NCI-H2227 treated with DMSO at 0.1 percent for 48 hours (cell line): ENCODE measurements around the gene BATF2.
A peak's percentile ranks its signal among the peaks of the same experiment; 100 is the strongest.
"Not testable (repeated sequence)": the region's sequence is repeated elsewhere in the genome, so short reads cannot be mapped to it uniquely, and the experiment has no call there.

ENCODE experiments used
- DNase-seq: peaks from one replicate; lab custom pipeline; 2025; lab: John Stamatoyannopoulos, UW

The BATF2 gene, protein sequence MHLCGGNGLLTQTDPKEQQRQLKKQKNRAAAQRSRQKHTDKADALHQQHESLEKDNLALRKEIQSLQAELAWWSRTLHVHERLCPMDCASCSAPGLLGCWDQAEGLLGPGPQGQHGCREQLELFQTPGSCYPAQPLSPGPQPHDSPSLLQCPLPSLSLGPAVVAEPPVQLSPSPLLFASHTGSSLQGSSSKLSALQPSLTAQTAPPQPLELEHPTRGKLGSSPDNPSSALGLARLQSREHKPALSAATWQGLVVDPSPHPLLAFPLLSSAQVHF

DNA sequence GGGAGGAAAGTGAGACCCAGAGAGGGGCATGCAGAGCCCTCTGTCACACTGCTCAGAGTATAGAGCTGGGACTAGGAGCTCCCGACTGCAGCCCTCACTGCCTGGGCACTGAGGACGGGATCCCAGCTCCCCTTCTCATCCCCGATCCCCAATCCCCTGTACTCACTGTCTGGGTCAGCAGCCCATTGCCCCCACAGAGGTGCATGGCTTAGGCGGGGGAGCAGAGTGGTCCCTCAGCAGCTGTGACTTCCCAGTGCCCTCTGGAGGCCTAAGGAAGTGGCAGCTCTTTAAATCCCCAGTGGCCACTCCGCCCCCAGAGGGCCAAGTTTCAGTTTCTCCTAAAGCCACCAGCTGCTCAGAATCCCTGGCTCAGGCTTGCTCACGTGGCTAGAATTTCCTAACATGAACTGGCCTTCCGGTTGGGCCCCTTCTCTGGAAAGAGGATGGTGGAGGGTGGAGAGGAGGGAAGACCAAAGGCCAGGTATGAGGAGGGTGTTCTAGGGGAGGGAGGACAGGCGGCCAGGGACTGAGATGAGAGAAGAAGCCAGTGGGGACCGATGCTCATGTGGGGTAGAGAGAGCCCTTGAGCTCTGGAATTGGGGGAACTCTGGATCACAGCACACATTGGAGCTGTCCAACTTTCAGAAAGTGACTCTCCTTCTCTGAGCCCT is at the start of gene BATF2:
TSS of gene BATF2 (minus strand) at position 262 of the 671 bp plus-strand sequence. CDS start at position 205, 57 bp downstream.
- DNase-seq: peak; percentile 16

DNA sequence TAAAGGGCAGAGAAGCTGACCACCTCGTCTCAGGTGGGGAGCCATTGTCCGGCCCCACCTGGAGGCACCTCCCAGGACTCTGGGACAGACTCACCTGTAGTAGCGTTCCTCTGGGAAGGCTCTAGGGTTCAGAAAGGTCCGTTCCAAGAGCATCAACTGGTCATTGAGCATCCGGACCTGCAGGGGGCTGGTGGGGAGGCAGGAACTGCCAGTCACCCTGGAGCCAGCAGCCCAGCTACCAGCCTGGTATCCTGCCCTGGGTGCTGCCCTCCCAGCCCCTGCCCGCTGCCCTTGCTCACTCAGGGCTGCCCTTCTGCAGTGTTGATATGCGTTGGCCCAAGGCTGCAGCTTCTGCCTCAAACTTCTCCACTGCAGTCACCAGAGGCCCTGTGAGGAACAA is 49.0 kb upstream of the BATF2 start:
- no peak for DNase-seq

DNA sequence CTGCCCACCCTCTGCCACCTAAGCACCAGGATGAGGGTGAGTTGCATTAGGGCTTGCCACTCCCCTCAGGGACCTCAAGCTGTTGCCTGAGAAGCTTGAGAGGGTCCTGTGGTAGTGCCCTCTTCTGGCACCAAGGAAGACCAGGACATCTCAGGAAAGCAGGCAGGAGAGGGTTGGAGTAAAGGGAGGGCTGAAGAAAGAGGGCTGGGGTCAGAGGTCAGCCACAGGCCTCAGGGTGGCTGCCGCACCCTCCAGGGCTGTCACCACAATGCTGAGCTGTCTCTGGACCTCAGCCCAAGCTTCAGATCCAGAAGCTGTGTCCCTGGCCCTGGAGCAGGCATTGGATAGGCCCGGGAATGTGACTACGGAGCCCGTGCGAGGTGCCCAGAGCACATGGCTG is 48.3 kb upstream of the BATF2 start:
- DNase-seq: no peak

DNA sequence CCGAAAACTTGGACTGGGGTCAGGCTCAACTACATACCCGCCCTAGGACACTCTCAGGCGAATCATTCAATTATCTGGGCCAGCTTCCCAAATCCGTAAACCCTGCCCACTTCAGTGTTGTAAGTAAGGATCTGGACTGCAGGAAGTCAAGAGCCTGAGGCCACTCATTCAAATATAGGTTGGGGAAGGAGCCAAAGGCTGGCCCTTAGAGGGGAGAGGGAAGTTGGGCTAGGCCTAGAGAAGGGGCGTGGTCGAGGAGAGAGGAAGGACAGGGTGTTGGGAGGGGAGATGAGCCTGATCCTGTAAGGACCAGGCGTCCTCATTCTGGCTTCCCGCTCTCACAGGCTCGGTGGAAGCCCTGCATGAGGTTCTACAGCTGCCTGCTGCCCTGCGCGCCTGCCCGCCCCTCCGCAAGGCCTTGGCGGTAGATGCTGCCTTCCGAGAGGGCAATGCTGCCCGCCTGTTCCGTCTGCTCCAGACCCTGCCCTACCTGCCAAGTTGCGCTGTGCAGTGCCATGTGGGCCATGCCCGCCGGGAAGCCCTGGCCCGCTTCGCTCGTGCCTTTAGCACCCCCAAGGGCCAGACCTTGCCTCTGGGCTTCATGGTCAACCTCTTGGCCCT is 47.2 kb upstream of the BATF2 start:
- no peak for DNase-seq

DNA sequence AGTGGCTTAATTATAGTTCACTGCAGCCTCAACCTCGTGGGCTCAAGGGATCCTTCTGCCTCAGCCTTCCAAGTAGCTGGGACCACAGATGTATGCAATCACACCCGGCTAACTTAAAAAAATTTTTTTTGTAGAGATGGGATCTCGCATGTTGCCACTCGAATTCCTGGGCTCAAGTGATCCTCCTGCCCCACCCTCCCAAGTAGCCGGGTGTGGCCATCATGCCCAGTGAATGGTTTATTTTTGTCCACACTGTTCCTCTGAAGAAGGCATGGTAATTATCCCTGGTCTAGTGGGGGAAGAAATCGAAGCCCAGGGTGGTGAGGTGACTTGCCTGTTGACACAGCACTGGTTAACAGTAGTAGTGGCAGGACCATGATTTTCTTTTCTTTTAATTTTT is 46.1 kb upstream of the BATF2 start:
- no peak for DNase-seq

DNA sequence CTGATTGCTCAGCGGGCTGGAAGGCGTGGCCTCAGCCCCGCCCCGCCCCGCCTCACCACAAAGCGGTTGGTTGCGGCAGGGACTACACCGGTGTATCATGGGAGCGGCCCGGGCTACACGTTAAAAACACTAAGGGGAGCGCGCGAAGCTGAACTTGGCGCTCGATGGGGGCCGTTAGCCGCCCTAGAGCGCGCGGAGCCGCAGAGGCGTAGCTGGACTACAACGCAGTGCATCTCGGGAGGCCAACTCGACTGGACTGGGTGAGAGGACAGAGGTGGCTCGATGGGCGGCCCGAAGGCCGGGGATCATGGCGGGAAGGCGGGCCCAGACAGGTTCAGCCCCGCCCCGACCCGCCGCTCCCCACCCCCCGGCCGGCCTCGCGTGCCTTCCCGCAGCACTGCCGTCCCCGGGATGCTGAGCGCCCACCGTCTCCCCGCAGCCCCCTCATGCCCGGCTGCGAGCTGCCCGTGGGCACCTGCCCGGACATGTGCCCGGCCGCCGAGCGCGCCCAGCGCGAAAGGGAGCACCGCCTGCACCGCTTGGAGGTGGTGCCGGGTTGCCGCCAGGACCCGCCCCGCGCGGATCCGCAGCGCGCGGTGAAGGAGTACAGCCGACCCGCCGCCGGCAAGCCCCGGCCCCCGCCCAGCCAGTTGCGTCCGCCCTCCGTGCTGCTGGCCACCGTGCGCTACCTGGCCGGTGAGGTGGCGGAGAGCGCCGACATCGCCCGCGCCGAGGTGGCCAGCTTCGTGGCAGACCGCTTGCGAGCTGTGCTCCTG is 44.3 kb upstream of the BATF2 start, which contains the start of gene SAC3D1:
TSS of gene SAC3D1 (plus strand) at position 364 of the 776 bp plus-strand sequence. CDS start at position 447, 83 bp downstream.
- peak; percentile 95 for DNase-seq

DNA sequence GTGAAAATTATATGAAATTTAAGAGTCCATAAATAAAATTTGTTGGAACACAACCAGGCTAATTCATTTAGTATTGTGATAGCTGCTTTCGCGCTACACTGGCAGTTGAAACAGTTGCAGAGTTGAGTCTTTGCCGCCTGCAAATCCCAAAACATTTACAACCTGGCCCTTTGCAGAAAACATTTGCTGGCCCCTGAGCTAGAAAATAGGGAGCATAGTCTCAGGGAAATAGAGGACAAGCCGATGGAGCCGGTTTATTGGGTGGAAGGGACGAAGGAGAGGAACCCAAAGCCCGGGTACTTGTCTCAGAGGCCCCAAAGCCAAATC is 43.7 kb upstream of the BATF2 start:
- no peak for DNase-seq

DNA sequence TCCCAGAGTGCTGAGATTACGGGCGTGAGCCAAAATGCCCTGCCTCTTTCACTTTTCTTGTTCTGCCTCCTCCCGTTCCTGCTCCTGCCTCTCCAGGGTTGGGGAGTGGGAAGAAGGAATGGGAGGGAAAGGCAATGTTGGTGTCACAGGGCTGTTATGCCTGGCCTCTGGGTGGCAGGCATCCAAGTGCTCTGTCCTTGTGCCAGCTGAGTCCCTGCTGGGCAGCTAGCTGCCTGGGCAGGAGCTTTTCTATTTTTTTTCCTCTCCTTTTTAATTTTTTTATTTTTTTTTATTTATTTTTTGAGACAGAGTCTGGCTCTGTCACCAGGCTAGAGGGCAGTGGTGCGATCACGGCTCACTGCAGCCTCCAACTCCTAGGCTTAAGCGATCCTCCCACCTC is 40.2 kb upstream of the BATF2 start:
- DNase-seq: no peak

DNA sequence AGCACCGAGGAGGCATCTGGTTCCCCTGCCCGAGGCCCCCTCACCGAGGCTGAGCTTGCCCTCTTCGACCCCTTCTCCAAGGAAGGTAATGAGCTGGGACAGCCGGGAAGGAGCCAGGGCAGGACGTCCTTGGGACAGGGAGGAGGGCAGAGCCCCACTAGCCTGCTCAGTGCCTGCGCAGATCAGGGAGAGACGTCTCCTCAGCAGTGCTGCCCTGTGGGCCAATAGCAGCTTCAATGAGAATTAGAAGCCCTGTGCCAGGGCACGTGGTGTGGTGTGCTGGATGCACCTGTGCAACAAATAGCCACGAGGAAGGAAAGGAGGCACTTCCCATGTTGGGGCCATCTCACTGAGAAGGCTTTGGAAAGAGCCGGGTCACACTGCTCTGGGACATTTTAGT is 38.8 kb upstream of the BATF2 start:
- DNase-seq: no peak

DNA sequence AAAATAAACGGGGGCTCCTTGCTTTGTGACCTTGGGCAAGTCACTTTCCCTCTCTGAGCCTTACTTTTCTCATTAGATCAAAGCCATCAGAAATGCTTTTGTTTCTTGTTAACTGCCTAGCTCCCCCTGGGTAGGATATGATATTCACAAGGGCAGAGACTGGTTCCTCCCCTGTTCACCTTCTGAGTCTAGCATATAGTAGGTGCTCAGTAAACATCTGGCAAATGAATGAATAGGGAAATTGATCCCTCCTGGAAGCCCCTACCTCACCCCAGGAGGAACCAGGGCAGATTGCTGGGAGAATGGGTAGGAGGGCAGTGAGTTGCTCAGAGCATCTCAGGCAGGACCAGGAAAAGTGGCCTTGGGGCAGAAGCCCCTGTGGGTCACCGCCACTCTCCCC is 37.7 kb upstream of the BATF2 start:
- no peak for DNase-seq

DNA sequence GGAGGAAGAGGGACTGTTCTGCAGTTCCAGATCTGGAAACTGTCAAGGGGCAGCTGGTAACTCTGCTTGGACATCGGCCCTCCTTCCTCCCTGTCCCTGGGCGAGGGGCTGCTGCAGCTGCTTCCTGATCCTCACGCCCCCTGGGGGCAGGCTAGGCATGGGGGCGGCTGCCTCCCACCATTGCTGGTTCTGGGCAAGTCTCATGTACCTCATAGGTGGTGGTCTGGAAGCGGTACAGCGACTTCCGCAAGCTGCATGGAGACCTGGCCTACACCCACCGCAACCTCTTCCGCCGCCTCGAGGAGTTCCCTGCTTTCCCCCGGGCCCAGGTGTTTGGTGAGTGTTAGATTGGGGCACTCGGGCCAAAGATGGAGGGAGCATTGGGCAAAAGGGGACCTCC is 35.4 kb upstream of the BATF2 start:
- no peak for DNase-seq

DNA sequence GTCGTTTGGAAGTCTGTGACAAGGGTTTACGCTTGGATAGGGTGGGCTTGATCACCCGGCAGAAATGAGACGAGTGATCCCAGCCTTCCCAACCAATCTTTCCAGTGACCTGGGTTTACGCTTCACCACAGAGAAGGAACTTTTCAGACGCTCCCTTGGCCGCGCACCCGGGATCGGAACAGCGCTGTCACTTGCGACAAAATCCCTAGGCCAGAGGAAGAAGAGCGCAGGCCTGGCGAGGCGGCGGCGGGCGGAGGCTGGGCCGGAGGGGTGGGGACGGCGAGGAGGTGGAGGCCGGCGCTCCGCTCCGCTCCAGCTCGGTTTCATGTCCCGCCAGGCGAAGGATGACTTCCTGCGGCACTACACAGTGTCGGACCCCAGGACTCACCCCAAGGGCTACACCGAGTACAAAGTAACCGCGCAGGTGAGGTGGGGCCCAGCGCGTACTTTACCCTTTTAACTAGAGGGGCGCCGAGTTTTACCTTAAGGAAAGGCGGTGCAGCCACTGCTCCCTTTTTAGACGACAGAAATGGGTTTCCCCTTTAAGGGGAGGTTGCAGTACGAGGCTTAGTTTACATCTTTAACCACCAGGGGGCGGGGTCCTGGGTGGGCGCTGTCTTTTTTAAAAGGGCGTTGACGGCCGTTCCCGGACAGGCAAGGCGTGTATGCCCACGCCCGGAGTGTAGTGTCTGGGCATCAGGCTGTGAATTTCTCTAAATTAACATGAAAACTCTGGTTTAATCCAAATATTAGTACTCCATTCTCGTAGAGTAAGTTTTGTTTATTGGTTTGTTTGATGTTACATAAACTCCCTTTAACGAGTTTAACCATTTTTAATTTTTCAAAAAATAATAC is 30.7 kb upstream of the BATF2 start, which contains the start of gene SNX15:
TSS of gene SNX15 (plus strand) at position 227 of the 855 bp plus-strand sequence. CDS start at position 326, 99 bp downstream.
- peak; percentile 98 for DNase-seq

DNA sequence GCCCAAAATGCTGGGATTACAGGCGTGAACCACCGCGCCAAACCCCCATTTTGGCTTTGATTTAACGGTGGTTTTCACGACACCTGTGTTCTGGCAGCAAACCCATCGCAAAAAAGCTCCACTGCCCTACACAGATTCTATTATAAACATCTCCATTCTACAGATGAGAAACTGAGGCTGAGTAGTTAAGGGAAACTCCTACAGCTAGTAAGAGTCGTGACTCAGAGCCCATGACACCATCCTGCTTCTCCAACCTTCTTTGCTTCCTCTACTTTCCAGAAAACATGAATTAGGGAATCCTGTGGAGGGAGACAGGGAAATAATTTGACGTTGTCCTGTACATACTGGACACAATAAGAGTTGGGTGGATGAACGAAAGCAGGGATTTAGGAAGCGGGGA is 30.0 kb upstream of the BATF2 start:
- no peak for DNase-seq

DNA sequence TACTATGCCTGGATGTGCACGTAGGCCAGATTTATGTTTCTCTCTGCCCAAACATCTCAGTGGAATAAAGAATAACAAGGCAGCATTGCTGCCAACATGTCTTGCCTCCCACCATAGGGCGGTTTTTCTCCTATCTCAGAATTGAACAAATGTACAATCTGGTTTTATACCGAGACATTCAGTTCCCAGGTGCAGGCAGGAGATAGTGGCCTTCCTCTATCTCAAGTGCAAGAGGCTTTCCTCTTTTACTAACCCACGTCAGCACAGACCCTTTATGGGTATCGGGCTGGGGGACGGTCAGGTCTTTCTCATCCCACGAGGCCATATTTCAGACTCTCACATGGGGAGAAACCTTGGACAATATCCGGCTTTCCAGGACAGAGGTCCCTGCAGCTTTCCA is 26.7 kb upstream of the BATF2 start:
- DNase-seq: not testable (repeated sequence)

DNA sequence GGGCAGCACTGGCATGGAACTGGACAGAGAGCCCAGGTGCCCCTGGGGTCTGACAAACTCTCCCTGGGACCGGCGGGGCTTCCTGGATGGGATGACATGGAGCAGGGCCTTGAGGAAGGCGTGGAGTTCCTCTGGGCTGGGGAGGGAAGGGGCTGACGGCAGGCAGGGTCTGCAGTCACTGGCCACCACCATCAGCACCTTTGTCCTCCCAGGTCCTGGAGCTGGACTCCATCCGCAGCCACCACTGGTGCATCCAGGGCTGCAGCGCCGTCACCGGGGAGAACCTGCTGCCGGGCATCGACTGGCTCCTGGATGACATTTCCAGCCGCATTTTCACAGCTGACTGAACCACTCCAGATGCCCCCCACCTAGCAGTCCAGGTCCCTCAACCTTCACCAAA is 24.7 kb upstream of the BATF2 start:
- DNase-seq: no peak

DNA sequence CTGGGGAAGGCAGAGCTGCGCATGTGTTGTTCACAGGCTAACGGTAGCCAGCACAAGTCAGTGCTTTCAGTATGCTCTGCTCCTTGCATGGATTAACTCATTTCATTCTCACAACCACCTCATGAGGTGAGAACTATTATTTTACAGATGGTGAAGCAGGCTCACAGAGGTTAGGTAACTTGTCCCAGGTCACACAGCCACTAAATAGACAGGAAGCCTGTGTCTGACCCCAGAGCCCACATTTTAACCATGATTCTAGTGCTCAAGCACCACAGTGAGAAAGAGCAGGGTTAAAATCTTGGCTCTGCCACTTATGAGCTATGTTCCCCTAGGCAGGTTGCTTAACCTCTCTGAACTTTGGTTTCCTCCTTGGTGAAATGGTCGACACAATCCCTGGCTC is 24.2 kb upstream of the BATF2 start:
- no peak for DNase-seq

DNA sequence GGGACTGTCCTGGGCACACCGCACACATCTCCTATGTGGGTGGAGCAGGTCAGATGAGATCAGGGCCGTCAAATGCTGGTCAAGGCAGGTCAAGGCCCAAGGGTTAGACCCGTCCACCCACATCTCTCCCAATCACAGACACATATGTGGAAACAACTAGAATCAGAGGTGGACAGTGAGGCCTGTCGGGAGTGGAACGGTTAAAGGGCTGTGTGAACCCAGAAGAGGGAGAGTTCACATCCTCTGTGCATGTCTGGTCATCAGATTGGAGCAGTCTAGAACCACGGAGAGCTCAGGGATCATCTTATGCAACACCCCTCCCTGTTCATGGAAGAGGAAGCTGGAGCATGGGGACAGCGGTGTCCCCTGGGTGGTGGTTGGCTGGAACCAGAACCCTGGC is 23.1 kb upstream of the BATF2 start:
- DNase-seq: no peak

DNA sequence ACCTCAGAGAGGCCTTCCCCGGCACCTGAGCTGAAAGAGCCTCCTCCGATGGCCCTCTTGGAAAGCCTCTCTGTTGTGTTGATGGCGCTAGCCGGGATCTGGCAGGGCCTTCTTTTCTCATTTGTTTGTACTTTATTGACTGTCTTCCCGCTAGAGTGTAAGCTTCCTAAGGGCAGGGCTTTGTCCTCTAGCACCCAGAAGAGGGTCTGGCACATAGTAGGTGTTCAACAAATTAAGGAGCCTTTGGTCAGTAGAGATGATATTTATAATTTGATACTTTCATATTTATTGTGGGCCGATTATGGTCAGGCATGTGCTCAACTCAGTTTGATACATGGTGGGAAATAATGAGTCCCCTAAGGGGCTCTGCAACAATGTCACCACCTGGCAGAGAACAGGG is 21.2 kb upstream of the BATF2 start:
- no peak for DNase-seq

DNA sequence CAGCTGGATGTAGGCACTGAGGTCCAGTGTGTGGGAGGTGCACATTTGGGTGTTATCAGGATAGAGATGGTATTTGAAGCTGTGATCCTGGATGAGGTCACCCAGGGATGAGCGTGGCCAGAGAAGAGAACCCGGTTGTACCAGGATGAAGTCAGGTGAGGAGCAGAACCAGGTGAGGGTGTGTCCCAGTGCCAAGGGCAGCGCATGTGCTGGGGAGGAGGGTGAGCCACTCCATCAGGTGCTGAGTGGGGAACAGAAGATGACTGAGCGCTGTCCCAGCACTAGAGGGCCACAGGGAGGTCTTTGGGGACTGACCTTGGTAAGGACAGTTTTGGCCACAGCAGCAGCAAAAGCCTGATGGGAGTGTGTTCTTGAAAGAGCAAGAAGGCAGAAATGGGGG is 19.9 kb upstream of the BATF2 start:
- DNase-seq: no peak

DNA sequence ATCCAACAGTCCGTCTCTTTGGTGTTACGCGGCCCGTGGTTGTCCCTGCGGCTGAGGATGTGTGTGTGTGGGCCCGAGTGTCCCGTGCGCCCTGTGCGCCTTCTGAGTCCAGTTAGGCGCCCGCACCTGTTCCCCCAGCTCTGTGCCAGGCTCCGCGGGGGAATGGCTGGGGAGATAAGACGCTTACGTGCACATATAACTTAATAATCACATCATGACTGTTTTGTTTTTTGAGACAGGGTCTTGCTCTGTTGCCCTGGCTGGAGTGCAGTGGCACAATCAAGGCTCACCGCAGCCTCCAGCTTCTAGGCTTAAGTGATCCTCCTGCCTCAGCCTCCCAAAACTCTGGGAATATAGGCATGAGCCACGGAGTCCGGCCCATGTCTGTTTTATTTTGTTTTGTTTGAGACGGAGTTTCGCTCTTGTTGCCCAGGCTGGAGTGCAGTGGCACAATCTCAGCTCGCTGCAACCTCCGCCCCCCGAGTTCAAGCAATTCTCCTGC is 18.0 kb upstream of the BATF2 start:
- peak; percentile 28 for DNase-seq
